ENCODE results near the gene CYB5A. TPM values are rescaled to one million over a fixed set of nuclear protein-coding genes. Genes with fewer than 3 reads are reported as not detected.

CYB5A gene
- total and polyA plus RNA-seq, 2 of the 8 experiments (the other 6 are each of a cell fraction or from before 2014, with no cell fraction given): 154 to 195 TPM

- Histone ChIP-seq H3K4me2 (ENCODE audit: insufficient read depth in 1 of 2, low read depth in 2 of 2, low read length in 2 of 2) (no peak overlapping the region), H4K20me1 (replicated peaks in 1 of 2; ENCODE audit: control insufficient read depth in 1 of 2, insufficient read depth in 2 of 2, low read length in 2 of 2) (no peaks in the 10 kb centered on the region), H3K56ac (replicated peaks; ENCODE audit: insufficient read length, low read depth, low read length) (no peak overlapping the region), H2BK20ac (ENCODE audit: low read length) (no peak overlapping the region), H4K91ac (replicated peaks; ENCODE audit: insufficient read length, low read length) (no peak overlapping the region), H3K9me3 (ENCODE audit: insufficient read depth in 2 of 2, low read depth in 1 of 2, low read length in 1 of 2) (no peaks in the 10 kb centered on the region), H2AK5ac (ENCODE audit: low read depth, low read length) (no peak overlapping the region), H3K9ac (replicated peaks in 1 of 4; ENCODE audit: extremely low read depth in 1 of 4, low read depth in 3 of 4, low read length in 3 of 4) (no peak overlapping the region), H2BK12ac (ENCODE audit: low read depth, low read length) (no peak overlapping the region), H3K4ac (replicated peaks; ENCODE audit: insufficient read length, low read depth, low read length) (no peak overlapping the region), H4K5ac (ENCODE audit: insufficient read length, low read depth, low read length) (no peak overlapping the region), H3K23me2 (ENCODE audit: low read depth, low read length) (no peaks in the 10 kb centered on the region), H3K27ac (ENCODE audit: low read depth, low read length) (no peak overlapping the region), H2BK120ac (replicated peaks; ENCODE audit: low read depth, low read length) (no peak overlapping the region), H3K18ac (ENCODE audit: extremely low read depth, low read length) (no peak overlapping the region), H2BK15ac (ENCODE audit: low read length) (0 out of 2 replicates have a peak overlapping the region, but pooled peaks have one; percentile 20), H2BK5ac (ENCODE audit: low read depth, low read length) (no peak overlapping the region), H3K4me3 (ENCODE audit: extremely low read depth in 1 of 4, insufficient read depth in 2 of 4, low read depth in 3 of 4, low read length in 4 of 4) (no peak overlapping the region), H3K23ac (ENCODE audit: insufficient read length) (no peak overlapping the region), H2AFZ (ENCODE audit: low read length) (no peak overlapping the region), H3K79me1 (ENCODE audit: low read depth, low read length) (peaks cover 8% of the 10 kb centered on the region; the same call in 1 of the 2 replicates), H3K4me1 (replicated peaks in 1 of 4; ENCODE audit: control insufficient read depth in 3 of 4, insufficient read depth in 4 of 4, low read length in 3 of 4) (peaks cover 0 to 10% (median 7%) of the 10 kb centered on the region in 4 experiments), H3K27me3 (replicated peaks in 1 of 4; ENCODE audit: control insufficient read depth in 3 of 4, extremely low read depth in 1 of 4, insufficient read depth in 3 of 4, low read length in 3 of 4) (no peaks in the 10 kb centered on the region), H3K79me2 (ENCODE audit: control insufficient read depth in 1 of 2, insufficient read depth in 2 of 2, low read length in 2 of 2) (peaks cover 0 to 95% of the 10 kb centered on the region in 2 experiments; a peak in 3 of 4 replicates), H4K8ac (ENCODE audit: extremely low read depth, insufficient read depth, low read length) (no peak overlapping the region), H3K14ac (ENCODE audit: insufficient read length) (no peak overlapping the region), H3K36me3 (ENCODE audit: control insufficient read depth in 2 of 4, insufficient read depth in 4 of 4, low read length in 3 of 4) (no peaks in the 10 kb centered on the region)
- TF ChIP-seq HDAC2 (IDR thresholded peaks at IDR 0.05; ENCODE audit: borderline replicate concordance in 1 of 2, low read depth in 2 of 2, low read length in 2 of 2): no peak
- no peak for TF ChIP-seq CTBP2 (IDR thresholded peaks at IDR 0.05; ENCODE audit: borderline replicate concordance, insufficient read depth, insufficient read length, low read length)
- no peak for TF ChIP-seq KDM5A (IDR thresholded peaks at IDR 0.05; ENCODE audit: low read length)
- no peak for TF ChIP-seq KDM1A (IDR thresholded peaks at IDR 0.05; ENCODE audit: borderline replicate concordance, low read length)
- TF ChIP-seq SIN3A (conservative IDR thresholded peaks at IDR 0.05 in 1 of 2, IDR thresholded peaks at IDR 0.05 in 1 of 2; ENCODE audit: low read depth in 1 of 2, low read length in 2 of 2): no peak
- TF ChIP-seq TBP (IDR thresholded peaks at IDR 0.05; ENCODE audit: low read depth, low read length): no peak
- CTCF ChIA-PET (ENCODE audit: partially characterized antibody): interaction anchor here (0.7 to 2.0 kb wide), 9 partner anchors 9 to 67 kb away, joined by 3 to 4 read pairs (median 3); no protein-coding TSS in a partner anchor
- no peak for FAIRE-seq
- DNase-seq (ENCODE audit: low read depth in 1 of 2, low spot score in 2 of 2): no peak
- 97% methylated on average over 10 of the region's 11 CpGs; no CpG with 5 or more reads in 1 of the 2 experiments for WGBS, 2 experiments (ENCODE audit: extremely low coverage in 1 of 2, insufficient coverage in 1 of 2, insufficient read length in 1 of 2, insufficient replicate concordance in 2 of 2, low coverage in 1 of 2, low lambda C conversion rate in 2 of 2, missing lambda C conversion rate in 1 of 2)
- POLR2A ChIA-PET (ENCODE audit: partially characterized antibody): interaction anchor here (0.8 to 2.3 kb wide), 4 partner anchors 10 to 16 kb away, joined by 3 to 6 read pairs (median 4); partner anchors contain the start of gene CYB5A
Measured at GRCh38 chr18:74275736-74276135, 16.0 kb downstream of the CYB5A start.

All from H1 (cell line).